Endothelial cell (in vitro differentiated cells): ENCODE data around the gene ZFAND5. TPM values are rescaled to one million over a fixed set of nuclear protein-coding genes. Genes with fewer than 3 reads are reported as not detected.
A peak's percentile ranks its signal among the peaks of the same experiment; 100 is the strongest.

Experiments used
- DNase-seq: peaks from one replicate; pipeline ENCODE4 v3.0.0; 2021; ENCODE audit warnings: low spot score
- H3K27ac Mint-ChIP-seq: one replicate; pipeline ENCODE4 v1.8.0; 2021; ENCODE audit warnings: mixed read lengths, inconsistent platforms; ENCODE audit not compliant: unreplicated experiment
- H3K27me3 Mint-ChIP-seq: one replicate; pipeline ENCODE4 v1.8.0; 2021; ENCODE audit warnings: mild to moderate bottlenecking, moderate library complexity, mixed read lengths, inconsistent platforms; ENCODE audit not compliant: unreplicated experiment
- H3K36me3 Mint-ChIP-seq: one replicate; pipeline ENCODE4 v1.8.0; 2021; ENCODE audit warnings: mild to moderate bottlenecking, low read depth, mixed read lengths, inconsistent platforms; ENCODE audit not compliant: unreplicated experiment
- H3K4me1 Mint-ChIP-seq: one replicate; pipeline ENCODE4 v1.8.0; 2021; ENCODE audit warnings: mild to moderate bottlenecking, mixed read lengths, inconsistent platforms; ENCODE audit not compliant: unreplicated experiment
- H3K4me3 Mint-ChIP-seq: one replicate; pipeline ENCODE4 v1.8.0; 2021; ENCODE audit warnings: mild to moderate bottlenecking, mixed read lengths, inconsistent platforms; ENCODE audit not compliant: unreplicated experiment
- H3K9me3 Mint-ChIP-seq: one replicate; pipeline ENCODE4 v1.8.0; 2021; ENCODE audit warnings: mixed read lengths, inconsistent platforms; ENCODE audit not compliant: unreplicated experiment
- total RNA-seq: library from RNA; stranded (reverse); fragmentation: NEBNext Ultra II Directional; extraction: Animal tissue kit (Norgen Biotek cat#: 25700); gene quantifications from one replicate; pipeline ENCODE4 v1.2.1, GENCODE V29; 2021; ENCODE audit not compliant: unreplicated experiment
- TF ChIP-seq, protein P1 (sequence below): fragments of 200-600 bp; sonication (generic); IDR thresholded peaks from one replicate; pipeline ENCODE4 v1.5.0; 2021; ENCODE audit warnings: antibody characterized with exemption; ENCODE audit not compliant: unreplicated experiment

Gene ZFAND5
- total RNA-seq, 1 donor from 2014 or later, result 154 TPM

- Mint-ChIP-seq H3K4me1 (no peaks in the 10 kb centered on the region), H3K27ac (no peak overlapping the region), H3K4me3 (no peak overlapping the region), H3K36me3 (no peaks in the 10 kb centered on the region), H3K27me3 (no peaks in the 10 kb centered on the region), H3K9me3 (no peaks in the 10 kb centered on the region)
- TF ChIP-seq, protein P1, sequence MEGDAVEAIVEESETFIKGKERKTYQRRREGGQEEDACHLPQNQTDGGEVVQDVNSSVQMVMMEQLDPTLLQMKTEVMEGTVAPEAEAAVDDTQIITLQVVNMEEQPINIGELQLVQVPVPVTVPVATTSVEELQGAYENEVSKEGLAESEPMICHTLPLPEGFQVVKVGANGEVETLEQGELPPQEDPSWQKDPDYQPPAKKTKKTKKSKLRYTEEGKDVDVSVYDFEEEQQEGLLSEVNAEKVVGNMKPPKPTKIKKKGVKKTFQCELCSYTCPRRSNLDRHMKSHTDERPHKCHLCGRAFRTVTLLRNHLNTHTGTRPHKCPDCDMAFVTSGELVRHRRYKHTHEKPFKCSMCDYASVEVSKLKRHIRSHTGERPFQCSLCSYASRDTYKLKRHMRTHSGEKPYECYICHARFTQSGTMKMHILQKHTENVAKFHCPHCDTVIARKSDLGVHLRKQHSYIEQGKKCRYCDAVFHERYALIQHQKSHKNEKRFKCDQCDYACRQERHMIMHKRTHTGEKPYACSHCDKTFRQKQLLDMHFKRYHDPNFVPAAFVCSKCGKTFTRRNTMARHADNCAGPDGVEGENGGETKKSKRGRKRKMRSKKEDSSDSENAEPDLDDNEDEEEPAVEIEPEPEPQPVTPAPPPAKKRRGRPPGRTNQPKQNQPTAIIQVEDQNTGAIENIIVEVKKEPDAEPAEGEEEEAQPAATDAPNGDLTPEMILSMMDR, result no peak
- DNase-seq, result no peak
Observed at GRCh38 chr9:72377041-72377440, 12.0 kb upstream of the ZFAND5 start.

DNA sequence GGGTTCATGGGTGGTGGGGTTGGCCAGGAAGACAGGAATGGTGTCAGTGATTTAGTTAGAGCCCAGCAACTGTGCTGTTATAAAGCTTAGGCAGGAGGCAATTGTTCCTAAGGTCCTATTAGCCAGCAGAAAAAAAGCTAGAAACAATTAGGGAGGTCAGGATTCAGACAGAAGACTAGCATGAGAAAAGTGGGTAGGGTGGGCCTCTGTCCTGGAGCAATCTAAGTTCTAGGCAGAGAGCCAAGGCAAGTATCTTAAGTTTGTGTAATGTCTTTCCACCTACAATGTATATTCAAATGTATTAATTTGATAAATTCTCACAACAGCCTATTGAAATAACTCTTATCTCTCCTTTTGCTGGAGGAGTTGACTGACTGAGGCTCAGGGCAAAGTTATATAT lies 6.1 kb upstream of the ZFAND5 start:
- Mint-ChIP-seq H3K4me1 (no peaks in the 10 kb centered on the region), H3K36me3 (no peaks in the 10 kb centered on the region), H3K4me3 (no peak overlapping the region), H3K27me3 (no peaks in the 10 kb centered on the region), H3K9me3 (no peaks in the 10 kb centered on the region), H3K27ac (no peak overlapping the region)
- no peak for DNase-seq
- TF ChIP-seq, protein P1, result no peak

DNA sequence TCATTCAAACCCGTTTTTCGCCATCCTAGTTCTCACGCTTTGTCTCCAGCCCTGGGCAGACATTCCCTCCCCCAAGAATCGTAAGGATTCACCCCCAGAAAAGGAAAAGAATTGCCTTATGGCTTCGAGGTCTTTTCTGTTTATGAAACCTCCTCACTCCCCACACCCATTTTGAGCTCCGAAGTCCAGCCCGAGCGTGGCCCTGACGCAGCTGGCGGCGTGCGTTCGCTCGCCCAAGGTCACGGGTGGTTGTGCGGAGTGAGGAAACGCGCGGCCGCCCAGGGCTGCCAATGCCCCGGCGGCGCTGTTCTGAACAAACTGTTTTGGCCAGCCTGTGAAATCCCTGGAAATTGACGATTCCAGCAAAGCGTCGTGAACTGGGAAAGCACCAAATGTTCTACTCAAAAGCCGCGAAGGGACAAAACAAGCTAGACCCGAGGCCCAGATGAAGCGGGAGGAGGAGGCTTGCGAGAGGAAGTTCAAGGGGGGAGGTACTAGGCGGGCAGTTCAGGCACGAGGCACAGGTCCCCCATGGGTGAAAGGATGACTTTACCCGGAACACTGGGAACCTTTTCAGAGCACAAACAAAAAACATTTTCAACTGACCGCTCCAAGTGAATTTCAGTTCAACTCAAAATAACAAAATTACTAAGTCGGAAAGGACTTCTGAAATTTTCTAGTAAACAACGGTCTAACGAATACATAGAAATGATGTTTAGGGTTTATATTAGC lies 683 bp upstream of the ZFAND5 start:
- Mint-ChIP-seq H3K36me3 (peaks cover 10% of the 10 kb centered on the region), H3K4me3 (peak overlapping the region; percentile 95), H3K27ac (peak overlapping the region; percentile 97), H3K9me3 (no peaks in the 10 kb centered on the region), H3K27me3 (peaks cover 17% of the 10 kb centered on the region), H3K4me1 (peaks cover 26% of the 10 kb centered on the region)
- peak; percentile 59 for DNase-seq
- TF ChIP-seq, protein P1, result no peak

DNA sequence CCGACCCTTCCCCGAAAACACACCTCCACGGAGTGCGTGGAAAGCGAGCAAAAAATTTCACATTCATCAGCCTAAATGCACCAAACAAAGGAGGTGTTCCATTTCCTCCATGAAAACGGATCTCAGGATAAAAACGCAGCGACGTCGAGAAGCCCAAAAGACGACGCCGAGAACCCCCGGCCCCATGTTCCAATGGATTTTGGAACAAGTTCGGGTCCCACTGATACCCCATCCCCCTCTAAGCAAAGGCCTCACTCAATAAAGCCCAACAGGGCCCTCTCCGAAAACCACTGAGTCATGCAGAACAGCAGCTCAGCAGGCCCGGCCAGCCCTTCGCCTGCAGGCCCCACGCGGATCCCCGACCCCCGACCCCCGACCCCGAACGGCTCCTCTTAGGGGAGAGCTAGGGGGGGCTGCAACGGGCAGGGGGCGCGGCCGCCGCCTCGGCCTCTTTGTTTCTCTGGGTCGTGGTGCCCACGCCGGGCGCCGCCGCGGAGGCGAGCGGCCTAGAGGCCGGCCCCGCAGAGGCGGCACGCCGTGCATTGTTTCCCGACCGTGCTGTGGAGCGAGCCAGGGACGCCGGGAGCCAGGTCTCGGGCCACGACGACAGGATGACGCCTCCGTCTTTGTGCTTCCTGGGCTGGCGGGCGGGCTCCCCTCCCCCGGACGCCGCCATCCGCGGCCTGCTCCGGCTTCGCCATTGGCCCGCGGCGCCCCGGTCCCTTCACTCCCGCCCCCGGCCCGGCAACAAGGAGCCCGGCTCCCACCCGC lies 915 bp downstream of the ZFAND5 start:
- no peaks in the 10 kb centered on the region for H3K9me3 Mint-ChIP-seq
- DNase-seq, result peak; percentile 71
- H3K4me3 Mint-ChIP-seq, result peak overlapping the region; percentile 99
- H3K27me3 Mint-ChIP-seq, result peaks cover 17% of the 10 kb centered on the region
- peak overlapping the region; percentile 99 for H3K27ac Mint-ChIP-seq
- peaks cover 12% of the 10 kb centered on the region for H3K36me3 Mint-ChIP-seq
- H3K4me1 Mint-ChIP-seq, result peaks cover 34% of the 10 kb centered on the region
- TF ChIP-seq, protein P1, result no peak

GRCh38 chr9:72363236-72363635 lies 1.8 kb downstream of the ZFAND5 start:
- Mint-ChIP-seq H3K4me3 (peak overlapping the region; percentile 99), H3K27me3 (peaks cover 17% of the 10 kb centered on the region), H3K27ac (peak overlapping the region; percentile 99), H3K9me3 (no peaks in the 10 kb centered on the region), H3K4me1 (peaks cover 40% of the 10 kb centered on the region), H3K36me3 (peaks cover 19% of the 10 kb centered on the region)
- no peak for DNase-seq
- TF ChIP-seq, protein P1, result no peak
